HEK293 (cell line): Measurements from ENCODE around the gene PGM2.
A peak's percentile ranks its signal among the peaks of the same experiment; 100 is the strongest.

ENCODE experiments used
- EGR2 ChIP-seq: fragments of 450-650 bp; formaldehyde crosslinking; IDR thresholded peaks from 2 replicates; pipeline ENCODE4 v1.5.1; 2016; ENCODE audit warnings: low read depth, missing biosample characterization, missing genetic modification characterization
- GFI1B ChIP-seq: fragments of 450-650 bp; formaldehyde crosslinking; IDR thresholded peaks from 2 replicates; pipeline ENCODE4 v1.5.1; 2016; ENCODE audit warnings: missing biosample characterization, missing genetic modification characterization
- PRDM2 ChIP-seq: fragments of 450-650 bp; formaldehyde crosslinking; IDR thresholded peaks from 2 replicates; pipeline ENCODE4 v1.5.1; 2016; ENCODE audit warnings: missing biosample characterization, missing genetic modification characterization, borderline replicate concordance
- PRDM4 ChIP-seq: fragments of 450-650 bp; formaldehyde crosslinking; IDR thresholded peaks from 2 replicates; pipeline ENCODE4 v1.5.1; 2017; ENCODE audit warnings: missing biosample characterization, missing genetic modification characterization
- RBAK ChIP-seq: fragments of 450-650 bp; formaldehyde crosslinking; IDR thresholded peaks from 2 replicates; pipeline ENCODE4 v1.5.1; 2016; ENCODE audit warnings: missing biosample characterization, missing genetic modification characterization
- SP2 ChIP-seq: fragments of 450-650 bp; formaldehyde crosslinking; IDR thresholded peaks from 2 replicates; pipeline ENCODE4 v1.5.1; 2016; ENCODE audit warnings: missing biosample characterization, missing genetic modification characterization
- ZBTB1 ChIP-seq: fragments of 450-650 bp; formaldehyde crosslinking; IDR thresholded peaks from 2 replicates; pipeline ENCODE4 v1.5.1; 2016; ENCODE audit warnings: missing biosample characterization, missing genetic modification characterization
- ZBTB17 ChIP-seq: fragments of 450-650 bp; formaldehyde crosslinking; IDR thresholded peaks from 2 replicates; pipeline ENCODE4 v1.5.1; 2016; ENCODE audit warnings: missing biosample characterization, missing genetic modification characterization
- ZBTB21 ChIP-seq: fragments of 450-650 bp; formaldehyde crosslinking; IDR thresholded peaks from 2 replicates; pipeline ENCODE4 v1.5.1; 2017; ENCODE audit warnings: missing biosample characterization, missing genetic modification characterization
- ZBTB8A ChIP-seq: fragments of 450-650 bp; formaldehyde crosslinking; IDR thresholded peaks from 2 replicates; pipeline ENCODE4 v1.5.1; 2016; ENCODE audit warnings: missing biosample characterization, missing genetic modification characterization
- ZNF140 ChIP-seq: fragments of 450-650 bp; formaldehyde crosslinking; IDR thresholded peaks from 2 replicates; pipeline ENCODE4 v1.5.1; 2016; ENCODE audit warnings: missing biosample characterization, missing genetic modification characterization
- ZNF184 ChIP-seq: fragments of 450-650 bp; IDR thresholded peaks from 2 replicates; pipeline ENCODE4 v1.5.1; 2018; ENCODE audit warnings: missing biosample characterization, mild to moderate bottlenecking, missing genetic modification characterization
- ZNF2 ChIP-seq: fragments of 450-650 bp; formaldehyde crosslinking; IDR thresholded peaks from 2 replicates; pipeline ENCODE4 v1.5.1; 2016; ENCODE audit warnings: missing biosample characterization, missing genetic modification characterization
- ZNF214 ChIP-seq: fragments of 450-650 bp; formaldehyde crosslinking; IDR thresholded peaks from 2 replicates; pipeline ENCODE4 v1.5.1; 2017; ENCODE audit warnings: missing biosample characterization, mild to moderate bottlenecking, missing genetic modification characterization, borderline replicate concordance
- ZNF24 ChIP-seq: fragments of 450-650 bp; formaldehyde crosslinking; IDR thresholded peaks from 2 replicates; pipeline ENCODE4 v1.5.1; 2016; ENCODE audit warnings: missing biosample characterization, missing genetic modification characterization
- ZNF521 ChIP-seq: fragments of 450-650 bp; formaldehyde crosslinking; IDR thresholded peaks from 2 replicates; pipeline ENCODE4 v1.5.1; 2017; ENCODE audit warnings: missing biosample characterization, mild to moderate bottlenecking, missing genetic modification characterization
- ZNF596 ChIP-seq: fragments of 450-650 bp; IDR thresholded peaks from 2 replicates; pipeline ENCODE4 v1.5.0; 2018; ENCODE audit warnings: missing biosample characterization, mild to moderate bottlenecking, missing genetic modification characterization, moderate library complexity
- ZNF623 ChIP-seq: fragments of 450-650 bp; formaldehyde crosslinking; IDR thresholded peaks from 2 replicates; pipeline ENCODE4 v1.5.1; 2016; ENCODE audit warnings: missing biosample characterization, missing genetic modification characterization
- ZNF654 ChIP-seq: fragments of 450-650 bp; formaldehyde crosslinking; IDR thresholded peaks from 2 replicates; pipeline ENCODE4 v1.5.1; 2016; ENCODE audit warnings: low read depth, missing biosample characterization, missing genetic modification characterization
- ZNF785 ChIP-seq: fragments of 450-650 bp; formaldehyde crosslinking; IDR thresholded peaks from 2 replicates; pipeline ENCODE4 v1.5.1; 2016; ENCODE audit warnings: missing biosample characterization, missing genetic modification characterization
- ZNF837 ChIP-seq: fragments of 450-650 bp; formaldehyde crosslinking; IDR thresholded peaks from 2 replicates; pipeline ENCODE4 v1.5.1; 2016; ENCODE audit warnings: missing biosample characterization, missing genetic modification characterization
- ZSCAN5A ChIP-seq: fragments of 450-650 bp; formaldehyde crosslinking; IDR thresholded peaks from 2 replicates; pipeline ENCODE4 v1.5.1; 2016; ENCODE audit warnings: missing biosample characterization, missing genetic modification characterization
- TF ChIP-seq, protein P1 (sequence below): fragments of 450-650 bp; formaldehyde crosslinking; IDR thresholded peaks from 2 replicates; pipeline ENCODE4 v1.5.1; 2016; ENCODE audit warnings: missing biosample characterization, missing genetic modification characterization, low read depth
- TF ChIP-seq, protein P2 (sequence below): fragments of 450-650 bp; formaldehyde crosslinking; IDR thresholded peaks from 2 replicates; pipeline ENCODE4 v1.5.1; 2016; ENCODE audit warnings: missing biosample characterization, missing genetic modification characterization
- TF ChIP-seq, protein P3 (sequence below): fragments of 450-650 bp; formaldehyde crosslinking; IDR thresholded peaks from 2 replicates; pipeline ENCODE4 v1.5.1; 2016; ENCODE audit warnings: missing biosample characterization, missing genetic modification characterization

PGM2 gene

GRCh38 chr4:37826295-37827029, at the start of gene PGM2 (continued):
- no peak for TF ChIP-seq PRDM2 (tag by site-specific recombination)
- TF ChIP-seq EGR2 (tag by site-specific recombination): peak; percentile 94
- TF ChIP-seq, protein P1, sequence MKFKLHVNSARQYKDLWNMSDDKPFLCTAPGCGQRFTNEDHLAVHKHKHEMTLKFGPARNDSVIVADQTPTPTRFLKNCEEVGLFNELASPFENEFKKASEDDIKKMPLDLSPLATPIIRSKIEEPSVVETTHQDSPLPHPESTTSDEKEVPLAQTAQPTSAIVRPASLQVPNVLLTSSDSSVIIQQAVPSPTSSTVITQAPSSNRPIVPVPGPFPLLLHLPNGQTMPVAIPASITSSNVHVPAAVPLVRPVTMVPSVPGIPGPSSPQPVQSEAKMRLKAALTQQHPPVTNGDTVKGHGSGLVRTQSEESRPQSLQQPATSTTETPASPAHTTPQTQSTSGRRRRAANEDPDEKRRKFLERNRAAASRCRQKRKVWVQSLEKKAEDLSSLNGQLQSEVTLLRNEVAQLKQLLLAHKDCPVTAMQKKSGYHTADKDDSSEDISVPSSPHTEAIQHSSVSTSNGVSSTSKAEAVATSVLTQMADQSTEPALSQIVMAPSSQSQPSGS (tag by site-specific recombination): peak; percentile 52; the same call in 1 of the 2 replicates
- no peak for TF ChIP-seq GFI1B (tag by site-specific recombination)
- no peak for TF ChIP-seq ZNF623
- TF ChIP-seq ZBTB21: no peak
- no peak for TF ChIP-seq ZNF837
- no peak for TF ChIP-seq ZBTB1 (tag by site-specific recombination)
- no peak for TF ChIP-seq ZNF140 (tag by site-specific recombination)
- no peak for TF ChIP-seq ZNF521 (tag by site-specific recombination)
- TF ChIP-seq ZNF654 (tag by site-specific recombination): no peak
- TF ChIP-seq PRDM4: no peak
- no peak for TF ChIP-seq ZNF184 (tag by site-specific recombination)
- peak; percentile 96 for TF ChIP-seq SP2 (tag by site-specific recombination)
- TF ChIP-seq ZBTB8A (tag by site-specific recombination): peak; percentile 48
- 0 out of 2 replicates have a peak, but pooled peaks have one; percentile 16 for TF ChIP-seq ZNF24 (tag by site-specific recombination)
- no peak for TF ChIP-seq RBAK (tag by site-specific recombination)
- TF ChIP-seq ZNF214 (tag by site-specific recombination): no peak
- TF ChIP-seq, protein P2, sequence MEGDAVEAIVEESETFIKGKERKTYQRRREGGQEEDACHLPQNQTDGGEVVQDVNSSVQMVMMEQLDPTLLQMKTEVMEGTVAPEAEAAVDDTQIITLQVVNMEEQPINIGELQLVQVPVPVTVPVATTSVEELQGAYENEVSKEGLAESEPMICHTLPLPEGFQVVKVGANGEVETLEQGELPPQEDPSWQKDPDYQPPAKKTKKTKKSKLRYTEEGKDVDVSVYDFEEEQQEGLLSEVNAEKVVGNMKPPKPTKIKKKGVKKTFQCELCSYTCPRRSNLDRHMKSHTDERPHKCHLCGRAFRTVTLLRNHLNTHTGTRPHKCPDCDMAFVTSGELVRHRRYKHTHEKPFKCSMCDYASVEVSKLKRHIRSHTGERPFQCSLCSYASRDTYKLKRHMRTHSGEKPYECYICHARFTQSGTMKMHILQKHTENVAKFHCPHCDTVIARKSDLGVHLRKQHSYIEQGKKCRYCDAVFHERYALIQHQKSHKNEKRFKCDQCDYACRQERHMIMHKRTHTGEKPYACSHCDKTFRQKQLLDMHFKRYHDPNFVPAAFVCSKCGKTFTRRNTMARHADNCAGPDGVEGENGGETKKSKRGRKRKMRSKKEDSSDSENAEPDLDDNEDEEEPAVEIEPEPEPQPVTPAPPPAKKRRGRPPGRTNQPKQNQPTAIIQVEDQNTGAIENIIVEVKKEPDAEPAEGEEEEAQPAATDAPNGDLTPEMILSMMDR (tag by site-specific recombination): peak; percentile 62
- peak; percentile 76; the same call in 1 of the 2 replicates for TF ChIP-seq ZSCAN5A
- TF ChIP-seq ZNF596 (tag by site-specific recombination): no peak
- no peak for TF ChIP-seq ZNF785
- no peak for TF ChIP-seq ZNF2 (tag by site-specific recombination)
- TF ChIP-seq, protein P3, sequence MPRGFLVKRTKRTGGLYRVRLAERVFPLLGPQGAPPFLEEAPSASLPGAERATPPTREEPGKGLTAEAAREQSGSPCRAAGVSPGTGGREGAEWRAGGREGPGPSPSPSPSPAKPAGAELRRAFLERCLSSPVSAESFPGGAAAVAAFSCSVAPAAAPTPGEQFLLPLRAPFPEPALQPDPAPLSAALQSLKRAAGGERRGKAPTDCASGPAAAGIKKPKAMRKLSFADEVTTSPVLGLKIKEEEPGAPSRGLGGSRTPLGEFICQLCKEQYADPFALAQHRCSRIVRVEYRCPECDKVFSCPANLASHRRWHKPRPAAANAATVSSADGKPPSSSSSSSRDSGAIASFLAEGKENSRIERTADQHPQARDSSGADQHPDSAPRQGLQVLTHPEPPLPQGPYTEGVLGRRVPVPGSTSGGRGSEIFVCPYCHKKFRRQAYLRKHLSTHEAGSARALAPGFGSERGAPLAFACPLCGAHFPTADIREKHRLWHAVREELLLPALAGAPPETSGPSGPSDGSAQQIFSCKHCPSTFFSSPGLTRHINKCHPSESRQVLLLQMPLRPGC (tag by site-specific recombination): no peak
- peak; percentile 92 for TF ChIP-seq ZBTB17 (tag by site-specific recombination)
